Pancreas (tissue), 10 donors: ENCODE results near the gene TCF7. TPM values are rescaled to one million over a fixed set of nuclear protein-coding genes. Genes with fewer than 3 reads are reported as not detected.
A peak's percentile ranks its signal among the peaks of the same experiment; 100 is the strongest.

ENCODE experiments used
- ATAC-seq, 4 donors: fragments of 200-7000 bp; cut with Tn5 transposase; one replicate each; pipeline versions ENCODE4 v1.8.0 to v1.9.1; 2020; ENCODE audit warnings: mild to moderate bottlenecking in 4 of 4, moderate library complexity in 4 of 4
- DNase-seq, 6 donors: peaks; one replicate each; pipeline ENCODE4 v3.0.0-alpha.2; 2020
- FAIRE-seq: peaks from 2 replicates; lab custom pipeline; 2012; peaks lifted over from hg19 to GRCh38; lab: Jason Lieb, UNC
- H3K27ac ChIP-seq, 4 donors: fragments of 200-600 bp; sonication (generic); 1 replicate in 3 of 4; 2 replicates in 1 of 4; pipeline versions ENCODE4 v1.5.0 to v1.8.0; 2020
- H3K27me3 ChIP-seq, 4 donors: fragments of 200-600 bp; one replicate each; pipeline ENCODE4 v1.8.0; 2021
- H3K36me3 ChIP-seq, 3 donors: fragments of 200-600 bp; sonication (generic) in 1 of 3; one replicate each; pipeline versions ENCODE4 v1.5.0 to v1.8.0; 2020 to 2021
- H3K4me1 ChIP-seq, 3 donors: fragments of 200-600 bp; one replicate each; pipeline ENCODE4 v1.8.0; 2021
- H3K4me3 ChIP-seq, 4 donors: fragments of 200-600 bp; sonication (generic) in 2 of 4; one replicate each; pipeline versions ENCODE4 v1.5.0 to v1.8.0; 2020 to 2021
- H3K9me3 ChIP-seq, 4 donors: fragments of 200-600 bp; one replicate each; pipeline ENCODE4 v1.8.0; 2021
- WGBS, 2 donors: extraction: QIAGEN DNeasy Blood & Tissue Kit; methylation state at CpG; one replicate each; pipeline ENCODE4 v1.1.7; 2013; 5-methylcytosine and 5-hydroxymethylcytosine counted together
- intact Hi-C, 3 donors: fragments of 100-400 bp; cut with DNase I; formaldehyde crosslinking; loops; one replicate each; pipeline versions ENCODE4 v1.11.1 to v1.14.2; 2022
- polyA plus RNA-seq, 2 donors: library from polyadenylated mRNA; stranded (reverse); fragments of 200-250 nt; gene quantifications; one replicate each; pipeline ENCODE4 v1.2.3, GENCODE V29; 2013
- total RNA-seq, 6 donors: library from RNA; stranded (reverse); fragmentation: NEBNext Ultra II Directional in 4 of 6; extraction: Animal tissue kit (Norgen Biotek cat#: 25700) in 4 of 6; gene quantifications; one replicate each; pipeline versions ENCODE4 v1.2.1 to v1.2.4, GENCODE V29; 2021 to 2023
- TF ChIP-seq, protein P1 (sequence below), 4 donors: fragments of 200-600 bp; sonication (generic) in 3 of 4; IDR thresholded peaks; one replicate each; pipeline versions ENCODE4 v1.5.0 to v1.8.0; 2021; ENCODE audit warnings: antibody characterized with exemption in 4 of 4
- donor health status: healthy with polysubstance abuse.
- donor health status: DM: no; HTN: no; CAD: no; lungs with moderate emphysema.
- donor health status: DM: no; HTN: no; CAD: no.
- donor health status: control.
- donor health status: control.
- donor health status: Bipolar disorder and iron deficiency.
- donor health status: DM: yes; HTN: yes; CAD: no.
- donor health status: DM: no; HTN: no; CAD: no.
- donor health status: DM: no; HTN: no; CAD: no.
- donor health status: DM: yes; HTN: yes; CAD: no.

Gene TCF7
- total and polyA plus RNA-seq, 8 donors = 1.9 to 13.1 (median 6.9) TPM

- H3K27me3 ChIP-seq = no peaks in the 10 kb centered on the region
- H3K4me3 ChIP-seq = no peak overlapping the region
- ATAC-seq (peak in 1 of 4 donors; percentile 31), DNase-seq (peak in 3 of 6 donors; percentile 34 to 47 (median 38)), FAIRE-seq (no peak)
- TF ChIP-seq, protein P1, sequence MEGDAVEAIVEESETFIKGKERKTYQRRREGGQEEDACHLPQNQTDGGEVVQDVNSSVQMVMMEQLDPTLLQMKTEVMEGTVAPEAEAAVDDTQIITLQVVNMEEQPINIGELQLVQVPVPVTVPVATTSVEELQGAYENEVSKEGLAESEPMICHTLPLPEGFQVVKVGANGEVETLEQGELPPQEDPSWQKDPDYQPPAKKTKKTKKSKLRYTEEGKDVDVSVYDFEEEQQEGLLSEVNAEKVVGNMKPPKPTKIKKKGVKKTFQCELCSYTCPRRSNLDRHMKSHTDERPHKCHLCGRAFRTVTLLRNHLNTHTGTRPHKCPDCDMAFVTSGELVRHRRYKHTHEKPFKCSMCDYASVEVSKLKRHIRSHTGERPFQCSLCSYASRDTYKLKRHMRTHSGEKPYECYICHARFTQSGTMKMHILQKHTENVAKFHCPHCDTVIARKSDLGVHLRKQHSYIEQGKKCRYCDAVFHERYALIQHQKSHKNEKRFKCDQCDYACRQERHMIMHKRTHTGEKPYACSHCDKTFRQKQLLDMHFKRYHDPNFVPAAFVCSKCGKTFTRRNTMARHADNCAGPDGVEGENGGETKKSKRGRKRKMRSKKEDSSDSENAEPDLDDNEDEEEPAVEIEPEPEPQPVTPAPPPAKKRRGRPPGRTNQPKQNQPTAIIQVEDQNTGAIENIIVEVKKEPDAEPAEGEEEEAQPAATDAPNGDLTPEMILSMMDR (IDR thresholded peaks at IDR 0.05) = no peak
- peaks cover 0 to 6% (median 0%) of the 10 kb centered on the region in 3 donors for H3K4me1 ChIP-seq
- H3K36me3 ChIP-seq = no peaks in the 10 kb centered on the region
- H3K9me3 ChIP-seq = no peaks in the 10 kb centered on the region
- intact Hi-C loops = loop anchor here in 1 of 3 donors (10.0 kb wide), 1 partner anchor 96 kb away; no protein-coding TSS in a partner anchor
- 63 to 65% methylated on average over 3 of the region's 3 CpGs for WGBS, 2 donors
- no peak overlapping the region for H3K27ac ChIP-seq
Measured at GRCh38 chr5:134189031-134189430, 74.5 kb downstream of the TCF7 start.

- ATAC-seq (no peak), FAIRE-seq (no peak), DNase-seq (no peak)
- intact Hi-C loops = no loop called here
- no peak overlapping the region for H3K4me3 ChIP-seq
- peaks cover 7 to 41% (median 25%) of the 10 kb centered on the region in 3 donors for H3K36me3 ChIP-seq
- no peak overlapping the region for H3K27ac ChIP-seq
- H3K4me1 ChIP-seq = no peaks in the 10 kb centered on the region
- TF ChIP-seq, protein P1 (IDR thresholded peaks at IDR 0.05) = no peak
- WGBS, 2 donors = 70 to 71% methylated on average over 5 of the region's 5 CpGs
- H3K9me3 ChIP-seq = no peaks in the 10 kb centered on the region
- no peaks in the 10 kb centered on the region for H3K27me3 ChIP-seq
Measured at GRCh38 chr5:134195666-134196065, 81.2 kb downstream of the TCF7 start.

Other genes starting within 250 kb of the TCF7 start
- gene C5orf15, start 146.1 kb upstream of the TCF7 start, total RNA-seq = 10 to 100 TPM in 3 of 6 donors, 1 to 10 TPM in 3; 6.4 to 25.4 (median 10.7) TPM
- gene C5orf15, start 146.1 kb upstream of the TCF7 start, polyA plus RNA-seq = 10 to 100 TPM in 1 of 2 donors, 1 to 10 TPM in 1; 7.9 to 35.4 TPM
- 10 to 100 TPM; 41.8 to 87.8 (median 63.9) TPM for gene VDAC1, start 109.7 kb upstream of the TCF7 start, total RNA-seq
- gene VDAC1, start 109.7 kb upstream of the TCF7 start, polyA plus RNA-seq = 10 to 100 TPM; 49.5 to 67.1 TPM
- gene SKP1, start 62.3 kb downstream of the TCF7 start, total RNA-seq = 100 to 1,000 TPM in 3 of 6 donors, 10 to 100 TPM in 3; 76.3 to 142 (median 97.6) TPM
- 100 to 1,000 TPM in 1 of 2 donors, 10 to 100 TPM in 1; 67.5 to 252 TPM for gene SKP1, start 62.3 kb downstream of the TCF7 start, polyA plus RNA-seq
- 10 to 100 TPM; 34.3 to 59.2 (median 53.0) TPM for gene PPP2CA, start 111.4 kb downstream of the TCF7 start, total RNA-seq
- gene PPP2CA, start 111.4 kb downstream of the TCF7 start, polyA plus RNA-seq = 10 to 100 TPM; 13.5 to 29.5 TPM